Endothelial cell of umbilical vein (primary cell): ENCODE results near the gene AGAP2.

Experiments
- CTCF ChIP-seq, 2 donors: IDR thresholded peaks; 1 replicate in 1 of 2; 2 replicates in 1 of 2; pipeline ENCODE4 v1.5.1; 2011; ENCODE audit warnings: low read length in 2 of 2, mild to moderate bottlenecking in 2 of 2, moderate library complexity in 2 of 2, control low read depth in 1 of 2, inconsistent platforms in 1 of 2, low read depth in 1 of 2; ENCODE audit not compliant: insufficient read depth in 1 of 2; ENCODE audit errors: extremely low read depth in 1 of 2
- EZH2 ChIP-seq: IDR thresholded peaks from 2 replicates; pipeline ENCODE4 v1.6.1; 2012; ENCODE audit warnings: borderline replicate concordance, low read depth, mild to moderate bottlenecking, moderate library complexity, low read length, inconsistent platforms; ENCODE audit not compliant: severe bottlenecking
- JUN ChIP-seq: IDR thresholded peaks from 2 replicates; pipeline ENCODE4 v1.6.1; 2011; ENCODE audit warnings: borderline replicate concordance, low read depth; ENCODE audit not compliant: insufficient read length, insufficient read depth
- POLR2A ChIP-seq: IDR thresholded peaks from 2 replicates; pipeline ENCODE4 v1.6.1; 2012; ENCODE audit warnings: low read depth, mild to moderate bottlenecking, control low read depth, low read length
- POLR2AphosphoS5 ChIP-seq: IDR thresholded peaks from 2 replicates; pipeline ENCODE4 v1.6.1; 2012; ENCODE audit warnings: low read depth, mild to moderate bottlenecking, control low read depth, low read length, moderate library complexity; ENCODE audit not compliant: insufficient read depth

GRCh38 chr12:57775563-57776246 lies 37.2 kb upstream of the AGAP2 start:
- TF ChIP-seq CTCF (IDR thresholded peaks at IDR 0.05; ENCODE audit: extremely low read depth in 1 of 2, insufficient read depth in 1 of 2, low read depth in 1 of 2, low read length in 2 of 2) = no peak
- no peak for TF ChIP-seq POLR2AphosphoS5
- no peak for TF ChIP-seq EZH2
- no peak for TF ChIP-seq JUN
- TF ChIP-seq POLR2A = no peak
